ENCODE results near the gene TBL2.
"Not testable (repeated sequence)": the region's sequence is repeated elsewhere in the genome, so short reads cannot be mapped to it uniquely, and the experiment has no call there.

TBL2 gene

GRCh38 chr7:73605601-73606220, 27.3 kb upstream of the TBL2 start:
- DNase-seq, result no peak

- DNase-seq, result no peak
Observed at GRCh38 chr7:73602721-73603651, 24.6 kb upstream of the TBL2 start.

- DNase-seq, result no peak
Observed at GRCh38 chr7:73599916-73600315, 21.5 kb upstream of the TBL2 start.

- no peak for DNase-seq
Observed at GRCh38 chr7:73599151-73599882, 20.9 kb upstream of the TBL2 start.

GRCh38 chr7:73597978-73598782, 19.8 kb upstream of the TBL2 start:
- DNase-seq, result no peak

- no peak for DNase-seq
Observed at GRCh38 chr7:73596191-73597065, 18.0 kb upstream of the TBL2 start.

GRCh38 chr7:73595358-73595757, 17.0 kb upstream of the TBL2 start:
- no peak for DNase-seq

GRCh38 chr7:73593207-73594045, 15.0 kb upstream of the TBL2 start:
- DNase-seq, result no peak

GRCh38 chr7:73586911-73587310, 8.5 kb upstream of the TBL2 start:
- no peak for DNase-seq

- DNase-seq, result no peak
Observed at GRCh38 chr7:73585196-73585595, 6.8 kb upstream of the TBL2 start.

- no peak for DNase-seq
Observed at GRCh38 chr7:73582664-73583202, 4.4 kb upstream of the TBL2 start.

GRCh38 chr7:73581006-73581405, 2.6 kb upstream of the TBL2 start:
- DNase-seq, result not testable (repeated sequence)

- DNase-seq, result no peak
Observed at GRCh38 chr7:73577627-73578341, 595 bp downstream of the TBL2 start.

GRCh38 chr7:73573791-73574190, 4.6 kb downstream of the TBL2 start:
- no peak for DNase-seq

- no peak for DNase-seq
Observed at GRCh38 chr7:73573276-73573675, 5.1 kb downstream of the TBL2 start.

GRCh38 chr7:73572767-73573186, 5.6 kb downstream of the TBL2 start:
- no peak for DNase-seq

GRCh38 chr7:73570977-73571376, 7.4 kb downstream of the TBL2 start:
- DNase-seq, result no peak

- no peak for DNase-seq
Observed at GRCh38 chr7:73570521-73570920, 7.9 kb downstream of the TBL2 start.

GRCh38 chr7:73569042-73569608, 9.3 kb downstream of the TBL2 start:
- no peak for DNase-seq
